ENCODE results near the gene NACC1.

NACC1 gene

GRCh38 chr19:13073263-13073662 lies 44.8 kb upstream of the NACC1 start:
- TF ChIP-seq CTCF (conservative IDR thresholded peaks at IDR 0.05; ENCODE audit: control insufficient read depth, insufficient read depth, low read depth, low read length): no peak
- H3K4me3 ChIP-seq (ENCODE audit: control insufficient read depth, low read depth, low read length): no peak overlapping the region
- no peak for DNase-seq (ENCODE audit: low read depth)

GRCh38 chr19:13074378-13074777 lies 43.7 kb upstream of the NACC1 start:
- H3K4me3 ChIP-seq (ENCODE audit: control insufficient read depth, low read depth, low read length): no peak overlapping the region
- no peak for DNase-seq (ENCODE audit: low read depth)
- no peak for TF ChIP-seq CTCF (conservative IDR thresholded peaks at IDR 0.05; ENCODE audit: control insufficient read depth, insufficient read depth, low read depth, low read length)

- H3K4me3 ChIP-seq (ENCODE audit: control insufficient read depth, low read depth, low read length): no peak overlapping the region
- no peak for TF ChIP-seq CTCF (conservative IDR thresholded peaks at IDR 0.05; ENCODE audit: control insufficient read depth, insufficient read depth, low read depth, low read length)
- DNase-seq (ENCODE audit: low read depth): no peak
Observed at GRCh38 chr19:13076320-13076719, 41.7 kb upstream of the NACC1 start.

- TF ChIP-seq CTCF (conservative IDR thresholded peaks at IDR 0.05; ENCODE audit: control insufficient read depth, insufficient read depth, low read depth, low read length): no peak
- no peak overlapping the region for H3K4me3 ChIP-seq (ENCODE audit: control insufficient read depth, low read depth, low read length)
- DNase-seq (ENCODE audit: low read depth): no peak
Observed at GRCh38 chr19:13076787-13077186, 41.3 kb upstream of the NACC1 start.

- no peak overlapping the region for H3K4me3 ChIP-seq (ENCODE audit: control insufficient read depth, low read depth, low read length)
- no peak for DNase-seq (ENCODE audit: low read depth)
- no peak for TF ChIP-seq CTCF (conservative IDR thresholded peaks at IDR 0.05; ENCODE audit: control insufficient read depth, insufficient read depth, low read depth, low read length)
Observed at GRCh38 chr19:13077240-13077639, 40.8 kb upstream of the NACC1 start.

- H3K4me3 ChIP-seq (ENCODE audit: control insufficient read depth, low read depth, low read length): no peak overlapping the region
- DNase-seq (ENCODE audit: low read depth): no peak
- no peak for TF ChIP-seq CTCF (conservative IDR thresholded peaks at IDR 0.05; ENCODE audit: control insufficient read depth, insufficient read depth, low read depth, low read length)
Observed at GRCh38 chr19:13078381-13078780, 39.7 kb upstream of the NACC1 start.

GRCh38 chr19:13078897-13079541 lies 39.0 kb upstream of the NACC1 start:
- no peak for TF ChIP-seq CTCF (conservative IDR thresholded peaks at IDR 0.05; ENCODE audit: control insufficient read depth, insufficient read depth, low read depth, low read length)
- H3K4me3 ChIP-seq (ENCODE audit: control insufficient read depth, low read depth, low read length): no peak overlapping the region
- no peak for DNase-seq (ENCODE audit: low read depth)
